SK-N-SH (cell line): ENCODE results near the gene NBDY. TPM values are rescaled to one million over a fixed set of nuclear protein-coding genes. Genes with fewer than 3 reads are reported as not detected.

ENCODE experiments used
- CTCF ChIA-PET: fragments of 300-600, 350-600 bp; formaldehyde crosslinking; extraction: SDS; loops from one replicate; lab custom pipeline; 2021; lab: Yijun Ruan, JAX
- POLR2A ChIA-PET: fragments of 350-600 bp; sonication (Branson Sonifier 250); formaldehyde crosslinking; extraction: SDS; loops from one replicate; lab custom pipeline; 2020; ENCODE audit warnings: antibody characterized with exemption, inconsistent platforms; lab: Yijun Ruan, JAX
- DNase-seq: peaks from one replicate; pipeline ENCODE4 v3.0.0; 2012
- H2AFZ ChIP-seq: fragments of 200-600 bp; sonication (generic); 2 replicates; pipeline ENCODE4 v1.8.1; 2016; ENCODE audit warnings: antibody characterized with exemption, mild to moderate bottlenecking, low read depth
- H3F3A ChIP-seq: fragments of 200-600 bp; sonication (generic); replicated peaks from 2 replicates; pipeline ENCODE3; 2016; ENCODE audit warnings: antibody characterized with exemption, mild to moderate bottlenecking; ENCODE audit not compliant: insufficient read depth
- H3K27ac ChIP-seq, 2 experiments: fragments of 200-500 bp in 1 of 2; fragments of 200-600 bp in 1 of 2; sonication (Bioruptor generic) in 1 of 2; sonication (generic), shearing (Covaris generic) in 1 of 2; 2 replicates each; pipeline versions ENCODE4 v1.5.1 to v1.6.1; 2014 to 2016; ENCODE audit warnings: low read depth in 2 of 2, inconsistent platforms in 1 of 2, low read length in 1 of 2, mild to moderate bottlenecking in 1 of 2, mixed read lengths in 1 of 2
- H3K27me3 ChIP-seq: fragments of 200-600 bp; sonication (generic), shearing (Covaris generic); 2 replicates; pipeline ENCODE4 v1.6.1; 2016; ENCODE audit warnings: mixed run types; ENCODE audit not compliant: insufficient read depth
- H3K36me3 ChIP-seq, 2 experiments: fragments of 200-500 bp in 1 of 2; fragments of 200-600 bp in 1 of 2; sonication (Bioruptor generic) in 1 of 2; sonication (generic) in 1 of 2; replicated peaks in 1 of 2; 2 replicates each; pipeline versions ENCODE3 to v1.5.1; 2014 to 2016; ENCODE audit warnings: low read length in 1 of 2, mild to moderate bottlenecking in 1 of 2; ENCODE audit not compliant: insufficient read depth in 2 of 2, control insufficient read depth in 1 of 2
- H3K4me1 ChIP-seq, 2 experiments: fragments of 200-500 bp in 1 of 2; fragments of 200-600 bp in 1 of 2; sonication (Bioruptor generic) in 1 of 2; sonication (generic), shearing (Covaris generic) in 1 of 2; 2 replicates each; pipeline versions ENCODE4 v1.5.1 to v1.6.1; 2014 to 2016; ENCODE audit warnings: low read depth in 1 of 2, low read length in 1 of 2, mixed run types in 1 of 2; ENCODE audit not compliant: insufficient read depth in 2 of 2, control insufficient read depth in 1 of 2
- H3K4me2 ChIP-seq: fragments of 200-600 bp; sonication (generic), shearing (Covaris generic); 2 replicates; pipeline ENCODE4 v1.6.1; 2017; ENCODE audit warnings: mixed run types
- H3K4me3 ChIP-seq, 2 experiments: fragments of 200-500 bp in 1 of 2; fragments of 200-600 bp in 1 of 2; sonication (Bioruptor generic) in 1 of 2; sonication (generic), shearing (Covaris generic) in 1 of 2; 2 replicates each; pipeline versions ENCODE4 v1.5.1 to v1.8.1; 2014 to 2016; ENCODE audit warnings: low read depth in 2 of 2, inconsistent platforms in 1 of 2, low read length in 1 of 2, mild to moderate bottlenecking in 1 of 2, mixed read lengths in 1 of 2, moderate library complexity in 1 of 2
- H3K79me2 ChIP-seq: fragments of 200-600 bp; sonication (generic); 2 replicates; pipeline ENCODE4 v1.8.1; 2017; ENCODE audit warnings: mild to moderate bottlenecking; ENCODE audit not compliant: insufficient read depth
- H3K9ac ChIP-seq: fragments of 200-600 bp; sonication (generic); 2 replicates; pipeline ENCODE4 v1.6.1; 2017; ENCODE audit warnings: mixed run types
- H3K9me2 ChIP-seq: fragments of 200-600 bp; sonication (generic); 2 replicates; pipeline ENCODE4 v1.6.1; 2017; ENCODE audit warnings: mixed run types
- H3K9me3 ChIP-seq: fragments of 200-600 bp; sonication (generic); 2 replicates; pipeline ENCODE4 v1.6.1; 2017; ENCODE audit warnings: mixed run types, mild to moderate bottlenecking, moderate library complexity
- H4K20me1 ChIP-seq: fragments of 200-600 bp; sonication (generic); 2 replicates; pipeline ENCODE4 v1.6.1; 2017; ENCODE audit warnings: mild to moderate bottlenecking, mixed run types; ENCODE audit not compliant: insufficient read depth
- CHD2 ChIP-seq: fragments of 150-350 bp; IDR thresholded peaks from 2 replicates; pipeline ENCODE4 v1.6.1; 2018; ENCODE audit warnings: low read length; ENCODE audit not compliant: partially characterized antibody
- FOXJ3 ChIP-seq: sonication (generic); formaldehyde crosslinking; IDR thresholded peaks from 2 replicates; pipeline ENCODE4 v1.5.1; 2020; ENCODE audit warnings: mild to moderate bottlenecking, missing genetic modification reagents
- GABPA ChIP-seq: IDR thresholded peaks from 2 replicates; pipeline ENCODE4 v1.4.0; 2012; ENCODE audit warnings: low read depth, mild to moderate bottlenecking
- JUND ChIP-seq: IDR thresholded peaks from 2 replicates; pipeline ENCODE4 v1.4.0; 2012
- MEF2A ChIP-seq: IDR thresholded peaks from 2 replicates; pipeline ENCODE4 v1.4.0; 2012; ENCODE audit warnings: low read depth, borderline replicate concordance
- NFIC ChIP-seq: IDR thresholded peaks from 2 replicates; pipeline ENCODE4 v1.4.0; 2012; ENCODE audit warnings: borderline replicate concordance
- RAD21 ChIP-seq: IDR thresholded peaks from 2 replicates; pipeline ENCODE4 v1.6.1; 2012; ENCODE audit warnings: mild to moderate bottlenecking, low read length
- RCOR1 ChIP-seq: fragments of 150-350 bp; IDR thresholded peaks from 2 replicates; pipeline ENCODE4 v1.6.1; 2017; ENCODE audit warnings: antibody characterized with exemption, low read length
- RFX5 ChIP-seq: IDR thresholded peaks from 2 replicates; pipeline ENCODE4 v1.6.1; 2012; ENCODE audit warnings: mild to moderate bottlenecking, improper control_type of control experiment, low read length
- RXRA ChIP-seq: IDR thresholded peaks from 2 replicates; pipeline ENCODE4 v1.4.0; 2012; ENCODE audit warnings: low read depth, mild to moderate bottlenecking, borderline replicate concordance
- YY1 ChIP-seq: IDR thresholded peaks from 2 replicates; pipeline ENCODE4 v1.4.0; 2012; ENCODE audit warnings: low read depth, mild to moderate bottlenecking
- ZBTB33 ChIP-seq: IDR thresholded peaks from 2 replicates; pipeline ENCODE4 v1.4.0; 2012; ENCODE audit warnings: low read depth, borderline replicate concordance
- WGBS: methylation state at CpG from one replicate; pipeline ENCODE4 v1.1.6; 2017; ENCODE audit warnings: low lambda C conversion rate; 5-methylcytosine and 5-hydroxymethylcytosine counted together
- polyA plus RNA-seq, 3 experiments: library from polyadenylated mRNA; depleted of rRNA; stranded (reverse); fragments of >200 nt; gene quantifications; 2 replicates each; pipeline ENCODE4 v1.2.3, GENCODE V29; 2012
- TF ChIP-seq, protein P1 (sequence below): IDR thresholded peaks from 2 replicates; pipeline ENCODE4; 2012
- TF ChIP-seq, protein P2 (sequence below): IDR thresholded peaks from 2 replicates; pipeline ENCODE4 v1.6.1; 2012; ENCODE audit warnings: mild to moderate bottlenecking, low read depth, low read length, moderate library complexity

NBDY gene
- polyA plus RNA-seq, 1 of the 3 experiments (the other 2 are of a cell fraction), result 68.2 TPM

GRCh38 chrX:56766554-56767347, 37.7 kb downstream of the NBDY start:
- no peak overlapping the region for H2AFZ ChIP-seq
- no peak overlapping the region; a peak in 1 of 4 replicates for H3K27ac ChIP-seq
- no peaks in the 10 kb centered on the region for H3K79me2 ChIP-seq
- no peaks in the 10 kb centered on the region for H3K9me2 ChIP-seq
- no peaks in the 10 kb centered on the region for H3K9me3 ChIP-seq
- TF ChIP-seq RAD21, result no peak
- TF ChIP-seq, protein P1, sequence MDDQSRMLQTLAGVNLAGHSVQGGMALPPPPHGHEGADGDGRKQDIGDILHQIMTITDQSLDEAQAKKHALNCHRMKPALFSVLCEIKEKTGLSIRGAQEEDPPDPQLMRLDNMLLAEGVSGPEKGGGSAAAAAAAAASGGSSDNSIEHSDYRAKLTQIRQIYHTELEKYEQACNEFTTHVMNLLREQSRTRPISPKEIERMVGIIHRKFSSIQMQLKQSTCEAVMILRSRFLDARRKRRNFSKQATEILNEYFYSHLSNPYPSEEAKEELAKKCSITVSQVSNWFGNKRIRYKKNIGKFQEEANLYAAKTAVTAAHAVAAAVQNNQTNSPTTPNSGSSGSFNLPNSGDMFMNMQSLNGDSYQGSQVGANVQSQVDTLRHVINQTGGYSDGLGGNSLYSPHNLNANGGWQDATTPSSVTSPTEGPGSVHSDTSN, result no peak
- TF ChIP-seq YY1, result no peak
- no peak for TF ChIP-seq ZBTB33
- no peak for TF ChIP-seq FOXJ3 (CRISPR knock-in tag)
- TF ChIP-seq RCOR1, result no peak
- no peak for TF ChIP-seq RXRA
- no peak for TF ChIP-seq NFIC
- TF ChIP-seq GABPA, result no peak
- no peak for TF ChIP-seq MEF2A
- TF ChIP-seq, protein P2, sequence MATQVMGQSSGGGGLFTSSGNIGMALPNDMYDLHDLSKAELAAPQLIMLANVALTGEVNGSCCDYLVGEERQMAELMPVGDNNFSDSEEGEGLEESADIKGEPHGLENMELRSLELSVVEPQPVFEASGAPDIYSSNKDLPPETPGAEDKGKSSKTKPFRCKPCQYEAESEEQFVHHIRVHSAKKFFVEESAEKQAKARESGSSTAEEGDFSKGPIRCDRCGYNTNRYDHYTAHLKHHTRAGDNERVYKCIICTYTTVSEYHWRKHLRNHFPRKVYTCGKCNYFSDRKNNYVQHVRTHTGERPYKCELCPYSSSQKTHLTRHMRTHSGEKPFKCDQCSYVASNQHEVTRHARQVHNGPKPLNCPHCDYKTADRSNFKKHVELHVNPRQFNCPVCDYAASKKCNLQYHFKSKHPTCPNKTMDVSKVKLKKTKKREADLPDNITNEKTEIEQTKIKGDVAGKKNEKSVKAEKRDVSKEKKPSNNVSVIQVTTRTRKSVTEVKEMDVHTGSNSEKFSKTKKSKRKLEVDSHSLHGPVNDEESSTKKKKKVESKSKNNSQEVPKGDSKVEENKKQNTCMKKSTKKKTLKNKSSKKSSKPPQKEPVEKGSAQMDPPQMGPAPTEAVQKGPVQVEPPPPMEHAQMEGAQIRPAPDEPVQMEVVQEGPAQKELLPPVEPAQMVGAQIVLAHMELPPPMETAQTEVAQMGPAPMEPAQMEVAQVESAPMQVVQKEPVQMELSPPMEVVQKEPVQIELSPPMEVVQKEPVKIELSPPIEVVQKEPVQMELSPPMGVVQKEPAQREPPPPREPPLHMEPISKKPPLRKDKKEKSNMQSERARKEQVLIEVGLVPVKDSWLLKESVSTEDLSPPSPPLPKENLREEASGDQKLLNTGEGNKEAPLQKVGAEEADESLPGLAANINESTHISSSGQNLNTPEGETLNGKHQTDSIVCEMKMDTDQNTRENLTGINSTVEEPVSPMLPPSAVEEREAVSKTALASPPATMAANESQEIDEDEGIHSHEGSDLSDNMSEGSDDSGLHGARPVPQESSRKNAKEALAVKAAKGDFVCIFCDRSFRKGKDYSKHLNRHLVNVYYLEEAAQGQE, result no peak
- no peak for TF ChIP-seq CHD2
- TF ChIP-seq RFX5, result no peak
- no peak for TF ChIP-seq JUND
- H3K9ac ChIP-seq, result no peak overlapping the region
- H3K36me3 ChIP-seq, result peaks cover 0 to 3% of the 10 kb centered on the region in 2 experiments
- peaks cover 5% of the 10 kb centered on the region for H4K20me1 ChIP-seq
- CTCF ChIA-PET, result interaction anchor here (0.7 to 1.5 kb wide), 5 partner anchors 16 to 212 kb away, joined by 3 to 7 read pairs (median 5); no protein-coding TSS in a partner anchor
- H3K27me3 ChIP-seq, result no peaks in the 10 kb centered on the region
- peaks cover 8% of the 10 kb centered on the region for H3F3A ChIP-seq
- POLR2A ChIA-PET, result no interaction called here
- peak overlapping the region; percentile 49 to 50 for H3K4me3 ChIP-seq
- peak; percentile 19 for DNase-seq
- H3K4me2 ChIP-seq, result peak overlapping the region; percentile 76
- WGBS, result 71% methylated on average over 12 of the region's 16 CpGs
- H3K4me1 ChIP-seq, result peaks cover 0 to 15% of the 10 kb centered on the region in 2 experiments; a peak in 1 of 4 replicates
